ENCODE measurements around the gene PALM3. TPM values are rescaled to one million over a fixed set of nuclear protein-coding genes. Genes with fewer than 3 reads are reported as not detected.

The PALM3 gene
- total and polyA plus RNA-seq, 2 donors (not counting 3 experiments of a cell fraction or from before 2014, with no cell fraction given), result 0.08 to 0.31 TPM

- dilution Hi-C loops (cut with MboI; ENCODE audit: extremely low pct_ligation_motif_present, low sequenced_read_pairs) (no loop called here), intact Hi-C loops (cut with micrococcal nuclease) (no loop called here)
- no peak overlapping the region for H3K9ac ChIP-seq (replicated peaks; ENCODE audit: extremely low read depth, insufficient read depth, low read length)
- no peak for DNase-seq (ENCODE audit: low read depth, low spot score)
- H3K9me3 ChIP-seq (replicated peaks; ENCODE audit: control insufficient read depth, insufficient read depth, low read length), result no peaks in the 10 kb centered on the region
- no peak overlapping the region for H3K4me3 ChIP-seq (replicated peaks in 1 of 3; ENCODE audit: insufficient read depth in 1 of 3, low read depth in 1 of 3, low read length in 3 of 3)
- BruUV-seq (replicated peaks), result no TSS peak
- no peak overlapping the region for H2AFZ ChIP-seq (ENCODE audit: low read depth, low read length)
- no peak for FAIRE-seq
- H3K4me2 ChIP-seq (ENCODE audit: insufficient read depth, low read length), result no peak overlapping the region
- CTCF ChIA-PET, result interaction anchor here (1.7 kb wide), 1 partner anchor 21 kb away, joined by 5 read pairs; no protein-coding TSS in a partner anchor
- no peaks in the 10 kb centered on the region for H3K79me2 ChIP-seq (ENCODE audit: control insufficient read depth, insufficient read depth, low read length)
- H3K4me1 ChIP-seq (ENCODE audit: control insufficient read depth, extremely low read depth, insufficient read depth, low read length), result no peaks in the 10 kb centered on the region
- H3K9me1 ChIP-seq (replicated peaks; ENCODE audit: control insufficient read depth, extremely low read depth, insufficient read depth, low read length), result no peaks in the 10 kb centered on the region
- POLR2A ChIA-PET, result no interaction called here
- peaks cover 0 to 23% of the 10 kb centered on the region in 2 experiments for H3K36me3 ChIP-seq (ENCODE audit: control insufficient read depth in 2 of 2, extremely low read depth in 1 of 2, insufficient read depth in 2 of 2, low read length in 2 of 2)
- no peak overlapping the region for H3K27ac ChIP-seq (ENCODE audit: insufficient read depth, low read depth, low read length)
- TF ChIP-seq CTCF (IDR thresholded peaks at IDR 0.05; ENCODE audit: extremely low read depth in 1 of 2, insufficient read depth in 1 of 2, low read depth in 1 of 2, low read length in 2 of 2), result no peak
- no peaks in the 10 kb centered on the region for H3K27me3 ChIP-seq (ENCODE audit: control insufficient read depth in 2 of 2, insufficient read depth in 2 of 2, low read length in 2 of 2)
- no peaks in the 10 kb centered on the region for H4K20me1 ChIP-seq (replicated peaks; ENCODE audit: control insufficient read depth, extremely low read depth, insufficient read depth, low read length)
These were observed 40.3 kb upstream of the PALM3 start for GRCh38 chr19:14102102-14102696.

GRCh38 chr19:14101003-14101545 is 39.2 kb upstream of the PALM3 start:
- FAIRE-seq, result no peak

More at GRCh38 chr19:14101003-14101545, 39.2 kb upstream of the PALM3 start:
- Histone ChIP-seq H3K27me3 (ENCODE audit: control insufficient read depth in 2 of 2, insufficient read depth in 2 of 2, low read length in 2 of 2) (no peaks in the 10 kb centered on the region), H3K4me3 (replicated peaks in 1 of 3; ENCODE audit: insufficient read depth in 1 of 3, low read depth in 1 of 3, low read length in 3 of 3) (no peak overlapping the region), H3K9me1 (replicated peaks; ENCODE audit: control insufficient read depth, extremely low read depth, insufficient read depth, low read length) (no peaks in the 10 kb centered on the region), H3K36me3 (ENCODE audit: control insufficient read depth in 2 of 2, extremely low read depth in 1 of 2, insufficient read depth in 2 of 2, low read length in 2 of 2) (peaks cover 0 to 24% of the 10 kb centered on the region in 2 experiments), H4K20me1 (replicated peaks; ENCODE audit: control insufficient read depth, extremely low read depth, insufficient read depth, low read length) (no peaks in the 10 kb centered on the region), H3K9me3 (replicated peaks; ENCODE audit: control insufficient read depth, insufficient read depth, low read length) (no peaks in the 10 kb centered on the region), H2AFZ (ENCODE audit: low read depth, low read length) (no peak overlapping the region), H3K9ac (replicated peaks; ENCODE audit: extremely low read depth, insufficient read depth, low read length) (no peak overlapping the region), H3K27ac (ENCODE audit: insufficient read depth, low read depth, low read length) (no peak overlapping the region), H3K79me2 (ENCODE audit: control insufficient read depth, insufficient read depth, low read length) (no peaks in the 10 kb centered on the region), H3K4me2 (ENCODE audit: insufficient read depth, low read length) (no peak overlapping the region), H3K4me1 (ENCODE audit: control insufficient read depth, extremely low read depth, insufficient read depth, low read length) (no peaks in the 10 kb centered on the region)
- TF ChIP-seq MAX (IDR thresholded peaks at IDR 0.05; ENCODE audit: insufficient read depth, insufficient read length) (no peak), JUN (IDR thresholded peaks at IDR 0.05; ENCODE audit: borderline replicate concordance, insufficient read depth, insufficient read length, low read depth) (no peak), CTCF (IDR thresholded peaks at IDR 0.05; ENCODE audit: extremely low read depth in 1 of 2, insufficient read depth in 1 of 2, low read depth in 1 of 2, low read length in 2 of 2) (no peak), POLR2AphosphoS5 (IDR thresholded peaks at IDR 0.05; ENCODE audit: insufficient read depth, low read depth, low read length) (no peak), FOS (IDR thresholded peaks at IDR 0.05; ENCODE audit: borderline replicate concordance, insufficient read depth, low read length) (no peak), POLR2A (IDR thresholded peaks at IDR 0.05; ENCODE audit: low read depth, low read length) (no peak), MYC (IDR thresholded peaks at IDR 0.05; ENCODE audit: low read depth, low read length) (no peak), GATA2 (IDR thresholded peaks at IDR 0.05; ENCODE audit: insufficient read depth, insufficient read length, low read depth, low read length) (no peak), EZH2 (IDR thresholded peaks at IDR 0.05; ENCODE audit: borderline replicate concordance, low read depth, low read length, severe bottlenecking) (no peak)
- ChIA-PET CTCF (no interaction called here), POLR2A (no interaction called here)
- no TSS peak for BruUV-seq (replicated peaks)
- intact Hi-C loops (cut with micrococcal nuclease) (no loop called here), dilution Hi-C loops (cut with MboI; ENCODE audit: extremely low pct_ligation_motif_present, low sequenced_read_pairs) (no loop called here)
- DNase-seq (ENCODE audit: low read depth, low spot score), result no peak

All from endothelial cell of umbilical vein (primary cell).